Choroid plexus epithelial cell (primary cell): ENCODE measurements around the gene C1GALT1.

Experiments
- DNase-seq: peaks from one replicate; pipeline ENCODE4 v3.0.0-alpha.2; 2010; ENCODE audit warnings: low read depth
- H3K4me3 ChIP-seq: 2 replicates; pipeline ENCODE4 v1.5.1; 2011; ENCODE audit warnings: low read depth, mild to moderate bottlenecking, control low read depth, low read length, moderate library complexity
- TF ChIP-seq, protein P1 (sequence below): conservative IDR thresholded peaks from 2 replicates; pipeline ENCODE4 v1.5.1; 2011; ENCODE audit warnings: low read depth, mild to moderate bottlenecking, control low read depth, inconsistent platforms, low read length, moderate library complexity

C1GALT1 gene

DNA sequence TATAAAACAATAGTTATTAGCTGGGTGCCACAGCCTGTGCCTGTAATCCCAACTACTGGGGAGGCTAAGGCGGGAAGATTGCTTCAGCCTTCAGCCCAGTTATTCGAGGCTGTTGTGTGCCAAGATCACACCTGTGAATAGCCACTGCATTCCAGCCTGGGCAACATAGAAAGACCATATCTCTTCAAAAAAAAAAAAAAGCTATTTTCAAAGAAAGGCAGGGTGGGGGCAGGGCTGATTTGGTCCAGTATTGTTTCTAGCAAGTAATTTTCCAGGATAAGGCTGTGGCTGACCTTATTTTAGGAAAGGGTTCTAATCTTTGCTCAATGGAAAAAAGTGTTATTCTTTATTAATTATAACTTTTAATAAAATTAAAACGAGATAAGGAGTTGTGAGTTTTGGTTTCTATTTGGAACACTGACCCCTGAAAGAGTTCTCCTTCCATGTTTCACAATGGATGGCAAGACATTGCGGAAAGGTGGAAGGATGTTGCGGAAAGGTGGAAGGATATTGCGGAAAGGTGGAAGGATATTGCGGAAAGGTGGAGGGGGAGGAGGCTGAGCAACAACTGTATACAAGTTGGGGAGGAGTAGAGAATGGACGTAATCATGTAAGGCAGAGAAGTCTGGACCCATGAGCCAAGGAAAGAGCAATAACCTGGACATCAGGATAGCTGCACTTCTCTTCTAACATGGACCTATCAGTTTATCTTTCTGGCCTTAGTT, 1.5 kb upstream of the C1GALT1 start:
- TF ChIP-seq, protein P1, sequence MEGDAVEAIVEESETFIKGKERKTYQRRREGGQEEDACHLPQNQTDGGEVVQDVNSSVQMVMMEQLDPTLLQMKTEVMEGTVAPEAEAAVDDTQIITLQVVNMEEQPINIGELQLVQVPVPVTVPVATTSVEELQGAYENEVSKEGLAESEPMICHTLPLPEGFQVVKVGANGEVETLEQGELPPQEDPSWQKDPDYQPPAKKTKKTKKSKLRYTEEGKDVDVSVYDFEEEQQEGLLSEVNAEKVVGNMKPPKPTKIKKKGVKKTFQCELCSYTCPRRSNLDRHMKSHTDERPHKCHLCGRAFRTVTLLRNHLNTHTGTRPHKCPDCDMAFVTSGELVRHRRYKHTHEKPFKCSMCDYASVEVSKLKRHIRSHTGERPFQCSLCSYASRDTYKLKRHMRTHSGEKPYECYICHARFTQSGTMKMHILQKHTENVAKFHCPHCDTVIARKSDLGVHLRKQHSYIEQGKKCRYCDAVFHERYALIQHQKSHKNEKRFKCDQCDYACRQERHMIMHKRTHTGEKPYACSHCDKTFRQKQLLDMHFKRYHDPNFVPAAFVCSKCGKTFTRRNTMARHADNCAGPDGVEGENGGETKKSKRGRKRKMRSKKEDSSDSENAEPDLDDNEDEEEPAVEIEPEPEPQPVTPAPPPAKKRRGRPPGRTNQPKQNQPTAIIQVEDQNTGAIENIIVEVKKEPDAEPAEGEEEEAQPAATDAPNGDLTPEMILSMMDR, result no peak
- DNase-seq, result no peak
- H3K4me3 ChIP-seq, result no peak overlapping the region

DNA sequence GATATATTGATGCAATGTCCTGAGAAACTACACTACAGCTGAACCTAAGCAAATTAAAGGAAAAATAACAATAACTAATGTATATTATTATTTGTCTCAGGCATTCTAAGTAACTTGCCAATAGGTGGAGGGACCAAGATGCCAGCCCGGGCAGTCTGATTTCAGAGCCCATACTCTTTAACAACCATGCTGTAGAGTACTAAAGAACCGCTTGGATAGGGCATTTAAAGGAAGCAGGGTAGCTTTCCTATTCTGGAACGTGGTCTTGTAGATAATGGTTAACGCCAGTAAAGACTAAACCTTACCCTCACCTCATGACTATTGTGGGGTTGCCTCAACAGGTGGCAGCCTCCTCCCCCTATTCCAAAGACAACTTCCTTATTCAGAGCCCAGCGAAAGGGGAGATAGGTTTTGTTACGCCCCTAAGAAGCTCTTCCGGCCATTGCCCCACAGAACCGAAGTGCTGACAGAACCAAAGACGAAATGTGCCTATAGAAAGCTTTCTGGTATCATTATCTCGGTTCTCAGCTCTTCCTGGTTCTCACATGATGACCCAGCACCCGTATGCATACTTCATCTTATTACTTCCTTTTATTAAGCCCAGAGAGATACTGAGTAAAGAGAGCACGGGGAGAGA, 707 bp upstream of the C1GALT1 start:
- peak; percentile 65 for DNase-seq
- peak overlapping the region; percentile 59 for H3K4me3 ChIP-seq
- TF ChIP-seq, protein P1, result no peak

DNA sequence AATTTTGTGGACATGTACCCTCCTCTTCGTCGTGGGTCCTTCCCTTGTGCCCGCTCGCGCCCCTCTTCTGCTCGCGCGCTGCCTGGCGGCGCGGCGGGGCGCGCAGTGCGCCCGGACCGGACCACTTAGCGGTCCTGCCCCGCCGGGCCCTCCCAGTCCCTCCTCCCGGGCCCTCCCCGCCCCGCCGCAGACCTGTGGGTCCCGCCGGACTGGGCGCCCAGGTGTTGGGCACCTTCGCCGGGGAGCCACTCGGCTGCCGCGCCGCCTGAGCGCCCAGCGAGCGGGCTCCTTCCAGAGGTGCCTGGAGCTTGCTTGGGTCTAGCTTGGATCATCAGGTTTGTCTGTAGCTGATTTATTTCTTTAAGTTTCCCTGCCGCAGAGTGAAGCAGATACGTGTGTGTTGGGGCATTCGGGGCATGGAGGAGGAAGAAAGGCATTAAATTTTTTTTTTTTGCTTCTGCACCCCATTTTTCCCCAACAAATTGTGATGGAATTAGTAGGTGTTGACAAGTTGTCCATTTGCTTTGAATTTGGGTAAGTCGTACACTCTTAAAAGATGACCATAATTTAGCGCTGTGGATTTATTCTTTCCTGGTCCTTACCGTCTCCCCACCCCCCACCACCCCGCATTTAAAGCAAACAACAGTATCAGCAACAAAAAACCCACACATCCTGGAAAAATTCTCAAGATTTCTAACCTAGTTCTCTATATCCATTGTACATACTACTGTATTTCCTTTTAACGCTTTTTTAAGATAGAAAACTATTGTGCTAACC, 905 bp downstream of the C1GALT1 start:
- peak overlapping the region; percentile 85 for H3K4me3 ChIP-seq
- DNase-seq, result peak; percentile 56
- TF ChIP-seq, protein P1, result no peak

DNA sequence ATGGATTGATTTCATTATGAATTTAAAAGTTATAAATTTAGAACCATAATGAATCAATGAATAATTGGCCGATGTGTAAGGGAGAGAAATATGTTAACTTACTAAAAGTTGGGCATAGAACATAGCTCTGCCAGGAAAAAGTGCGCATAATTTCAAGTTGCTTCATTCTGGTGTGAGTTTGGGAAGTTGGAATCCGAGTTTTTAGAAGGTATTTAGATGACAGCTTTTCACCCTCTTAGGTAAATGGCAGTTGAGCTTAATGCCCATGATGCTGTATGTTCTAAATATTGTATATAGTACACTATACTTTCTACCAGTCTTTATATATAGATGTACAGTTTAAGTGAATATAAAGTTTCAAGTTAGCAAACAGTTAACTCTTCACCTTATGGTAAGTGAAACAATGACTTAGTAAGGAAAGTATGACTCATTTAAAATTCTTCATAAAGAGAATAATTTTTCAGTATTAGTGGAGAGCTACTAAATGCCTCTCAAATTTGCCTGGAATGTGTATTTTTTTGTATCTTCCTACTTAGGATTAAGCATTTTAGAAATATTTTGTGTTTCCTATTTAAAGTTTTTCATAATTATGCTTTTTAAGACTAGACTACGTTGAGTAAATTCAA, 1.6 kb downstream of the C1GALT1 start:
- peak; percentile 38 for DNase-seq
- H3K4me3 ChIP-seq, result peak overlapping the region; percentile 85
- TF ChIP-seq, protein P1, result no peak

DNA sequence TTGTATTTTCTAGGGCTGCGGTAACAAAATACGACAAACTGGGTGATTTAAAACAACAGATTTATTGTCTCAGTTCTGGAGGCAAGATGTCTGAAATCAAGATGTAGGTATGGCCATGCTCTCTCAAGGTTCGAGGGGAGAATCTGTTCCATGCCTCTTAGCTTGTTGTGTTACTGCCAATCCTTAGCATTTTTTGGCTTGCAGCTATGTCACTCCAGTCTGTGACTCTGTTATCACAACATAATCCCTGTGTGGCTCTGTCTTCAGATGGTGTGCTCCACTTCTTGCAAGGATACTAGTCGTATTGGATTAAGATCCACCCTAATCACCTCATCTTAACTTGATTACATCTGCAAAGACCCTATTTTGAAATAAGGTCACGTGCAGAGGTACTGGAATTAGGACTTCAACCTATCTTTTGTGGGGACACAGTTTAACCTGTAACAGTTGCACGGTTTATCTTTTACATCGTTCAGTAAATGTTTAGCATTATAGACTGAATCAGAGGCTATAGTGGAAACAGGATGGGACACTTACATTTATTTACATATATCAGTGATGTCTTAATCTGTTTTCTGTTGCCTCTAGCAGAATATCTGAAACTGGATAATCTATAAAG, 3.1 kb downstream of the C1GALT1 start:
- TF ChIP-seq, protein P1, result no peak
- no peak for DNase-seq
- H3K4me3 ChIP-seq, result no peak overlapping the region

DNA sequence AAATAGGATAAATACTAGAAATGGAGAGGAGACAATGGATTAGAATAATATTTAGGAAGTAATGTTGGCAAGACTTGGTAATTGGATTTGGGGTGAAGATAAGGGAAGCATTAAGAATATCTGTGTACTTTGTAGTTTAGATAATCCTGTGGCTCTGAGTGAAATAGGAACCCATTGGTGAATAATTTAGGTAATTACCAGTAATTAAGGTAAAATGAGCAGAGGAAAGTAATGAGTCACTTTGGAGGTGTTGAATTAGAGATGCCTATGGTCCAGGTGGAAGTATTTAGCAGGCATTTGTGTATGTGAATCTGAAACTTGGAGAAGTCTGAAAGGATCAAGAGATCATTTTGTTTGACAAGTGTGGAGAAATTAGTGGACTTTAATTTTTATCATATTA, 5.7 kb downstream of the C1GALT1 start:
- TF ChIP-seq, protein P1, result no peak
- H3K4me3 ChIP-seq, result no peak overlapping the region
- DNase-seq, result no peak
